DMS53 treated with DMSO at 0.1 percent for 48 hours (cell line): ENCODE results near the gene CYTH2.

Experiments
- DNase-seq: peaks from one replicate; lab custom pipeline; 2025; ENCODE audit not compliant: unreplicated experiment; lab: John Stamatoyannopoulos, UW

The CYTH2 gene

DNA sequence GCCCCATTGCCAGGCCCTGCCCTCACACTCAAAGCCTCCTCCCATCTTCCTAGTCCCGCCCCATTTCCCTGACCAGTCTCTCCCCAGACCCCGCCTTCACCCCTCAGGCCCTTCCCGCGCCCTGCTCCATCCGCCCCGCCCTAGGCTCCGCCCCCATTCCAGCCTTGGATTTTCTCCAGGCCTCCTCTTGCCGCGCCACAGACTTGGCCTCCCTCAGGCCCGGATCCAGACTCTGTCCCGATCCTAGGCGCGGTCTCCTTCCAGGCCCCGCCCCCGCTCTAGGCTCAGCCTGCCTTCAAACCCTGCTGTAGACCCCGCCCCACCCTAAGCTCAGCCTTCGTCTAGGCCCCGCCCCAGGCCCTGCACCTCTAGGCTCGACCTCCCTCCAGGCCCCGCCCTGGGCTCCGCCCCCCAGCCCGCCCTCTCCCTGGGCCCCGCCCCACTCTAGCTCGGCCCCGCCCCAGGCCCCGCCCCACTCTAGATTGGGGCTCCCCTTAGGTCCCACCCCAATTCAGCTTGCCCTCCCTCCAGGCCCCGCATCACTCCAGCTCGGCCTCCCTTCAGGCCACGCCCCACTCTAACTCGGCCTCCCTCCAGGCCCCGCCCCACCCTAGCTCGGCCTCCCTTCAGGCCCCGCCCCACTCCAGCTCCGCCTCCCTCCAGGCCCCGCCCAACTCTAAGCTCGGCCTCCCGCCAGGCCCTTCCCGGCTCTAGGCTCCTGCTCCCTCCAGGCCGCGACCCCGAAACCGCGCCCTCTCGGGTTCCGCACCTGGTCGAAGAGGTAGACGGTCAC is 24.0 kb downstream of the CYTH2 start:
- DNase-seq, result peak; percentile 92

DNA sequence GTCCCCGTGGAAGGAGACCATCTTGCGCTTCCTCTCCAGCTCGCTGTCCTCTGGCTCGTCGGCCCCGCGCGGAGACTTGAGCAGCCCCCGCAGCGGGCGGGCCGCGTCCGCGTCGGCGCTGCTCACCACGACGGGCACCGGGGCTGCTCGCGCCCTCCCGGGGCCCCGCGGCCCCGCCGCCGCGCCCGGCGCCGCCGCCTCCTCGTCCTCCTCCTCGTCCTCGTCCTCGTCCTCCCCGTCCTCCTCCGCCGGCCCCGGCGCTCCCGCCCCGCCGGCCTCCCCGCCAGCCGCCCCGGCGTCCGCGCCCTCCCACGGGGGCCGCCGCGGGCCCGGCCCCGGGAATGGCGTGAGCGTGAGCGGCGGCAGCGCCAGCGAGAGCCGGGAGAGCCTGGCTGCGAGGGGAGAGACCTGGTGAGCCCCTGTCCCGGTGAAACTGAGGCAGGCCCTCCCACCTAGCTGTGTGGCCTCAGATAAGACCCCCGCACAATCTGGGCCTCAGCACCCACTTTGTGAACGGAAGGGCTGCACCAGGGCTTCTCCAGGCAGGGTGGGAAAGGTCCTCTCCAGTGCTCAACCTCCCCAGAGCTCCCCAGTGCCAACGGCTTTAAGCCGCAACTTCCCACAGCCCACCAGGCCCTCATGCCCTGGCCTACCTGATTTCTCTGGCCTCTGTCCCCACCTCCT is 24.7 kb downstream of the CYTH2 start:
- DNase-seq, result no peak

DNA sequence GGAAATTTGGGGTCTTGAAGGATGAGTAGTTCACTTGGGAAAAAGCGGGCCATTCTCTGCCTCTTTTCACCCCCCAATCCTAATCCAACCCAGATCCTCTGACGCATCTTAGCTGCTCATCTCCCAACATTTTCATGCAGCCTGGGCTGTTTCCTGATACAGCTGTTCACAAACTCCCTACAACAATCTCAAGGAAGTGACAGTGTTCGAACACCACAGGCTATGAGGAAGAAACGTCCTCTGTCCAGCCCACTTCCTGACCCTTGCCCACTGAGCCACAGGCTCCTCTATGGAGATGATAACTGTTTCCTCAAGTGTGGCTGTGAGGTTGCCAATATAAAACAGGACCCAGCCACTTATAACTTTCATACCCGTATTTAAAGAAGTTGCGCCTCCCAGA is 26.2 kb downstream of the CYTH2 start:
- DNase-seq, result no peak

DNA sequence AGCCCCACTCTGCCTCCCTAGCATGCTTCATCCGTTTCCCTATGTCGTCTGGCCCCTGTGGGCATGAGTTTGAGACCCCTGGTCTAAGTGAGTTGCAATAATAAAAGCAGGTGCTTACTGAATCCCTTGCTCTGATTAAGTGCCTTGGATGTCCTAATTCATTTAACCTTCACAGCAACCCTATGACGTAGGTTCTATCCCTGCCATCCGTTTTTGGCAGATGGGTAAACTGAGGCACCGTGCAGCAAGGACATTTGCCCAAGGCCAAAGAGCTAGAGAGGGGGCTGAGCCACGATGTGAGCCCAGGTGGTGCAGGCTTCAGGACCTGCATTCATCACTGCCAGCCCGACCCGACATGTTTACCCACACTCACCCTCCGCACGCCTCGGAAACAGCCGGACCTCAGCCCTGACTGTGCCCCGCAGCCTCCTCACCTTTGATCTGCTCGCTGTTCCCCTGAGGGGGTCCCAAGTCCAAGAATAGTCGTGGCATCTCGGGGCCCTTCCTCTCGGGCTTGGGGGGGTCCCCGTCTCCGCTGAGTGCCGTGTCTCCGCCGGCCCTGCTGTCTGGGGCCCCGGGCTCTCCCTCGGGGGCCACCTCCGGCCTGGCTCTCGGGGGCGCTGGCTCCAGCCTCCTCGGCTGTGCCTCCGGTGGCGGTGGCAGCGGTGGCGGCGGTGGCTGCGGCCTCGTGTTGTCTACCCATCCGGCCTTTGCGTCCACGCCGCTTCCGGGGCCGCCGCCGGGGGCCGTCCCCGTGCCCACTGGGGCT is 28.0 kb downstream of the CYTH2 start:
- no peak for DNase-seq

DNA sequence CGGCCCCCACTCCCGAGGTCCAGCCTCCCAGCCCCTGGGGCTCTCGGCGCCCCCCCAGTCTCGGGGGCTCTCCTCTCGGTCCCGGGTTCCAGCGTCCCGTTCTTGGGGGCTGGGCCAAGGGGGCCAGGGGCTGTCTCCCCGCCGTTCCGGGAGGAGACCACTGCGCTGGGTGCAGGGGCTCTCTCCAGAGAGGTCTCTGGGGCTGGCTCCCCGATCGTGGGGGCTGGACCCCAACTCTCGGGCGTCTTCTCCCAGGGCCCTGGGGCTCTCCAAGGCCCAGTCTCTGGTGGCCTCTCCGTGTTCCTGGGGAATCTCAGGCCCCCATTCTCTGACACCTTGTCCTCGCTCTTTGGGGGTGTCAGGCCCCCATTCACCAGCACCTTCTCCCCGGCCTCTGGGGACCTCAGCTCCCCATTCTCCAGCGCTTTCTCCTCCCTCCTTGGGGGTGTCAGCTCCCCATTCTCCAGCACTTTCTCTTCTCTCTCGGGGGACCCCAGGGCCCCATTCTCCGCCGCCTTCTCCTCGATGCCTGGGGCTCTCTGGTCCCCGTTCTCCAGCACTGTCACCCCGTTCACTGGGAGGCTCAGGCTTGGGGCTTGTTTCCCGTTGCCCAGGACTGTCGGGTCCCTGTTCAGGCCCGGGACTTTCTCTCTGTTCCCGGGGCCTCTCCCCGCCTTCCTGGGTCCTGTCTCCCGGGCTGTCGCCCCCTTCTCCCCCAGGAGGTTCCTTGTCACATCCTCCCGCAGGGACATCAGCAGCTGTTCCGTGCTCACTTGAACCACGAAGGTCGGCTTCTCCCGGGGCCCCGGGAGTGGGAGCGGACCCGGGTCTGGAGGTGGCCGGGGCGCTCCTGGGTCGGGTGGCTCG is 28.8 kb downstream of the CYTH2 start:
- DNase-seq, result no peak

DNA sequence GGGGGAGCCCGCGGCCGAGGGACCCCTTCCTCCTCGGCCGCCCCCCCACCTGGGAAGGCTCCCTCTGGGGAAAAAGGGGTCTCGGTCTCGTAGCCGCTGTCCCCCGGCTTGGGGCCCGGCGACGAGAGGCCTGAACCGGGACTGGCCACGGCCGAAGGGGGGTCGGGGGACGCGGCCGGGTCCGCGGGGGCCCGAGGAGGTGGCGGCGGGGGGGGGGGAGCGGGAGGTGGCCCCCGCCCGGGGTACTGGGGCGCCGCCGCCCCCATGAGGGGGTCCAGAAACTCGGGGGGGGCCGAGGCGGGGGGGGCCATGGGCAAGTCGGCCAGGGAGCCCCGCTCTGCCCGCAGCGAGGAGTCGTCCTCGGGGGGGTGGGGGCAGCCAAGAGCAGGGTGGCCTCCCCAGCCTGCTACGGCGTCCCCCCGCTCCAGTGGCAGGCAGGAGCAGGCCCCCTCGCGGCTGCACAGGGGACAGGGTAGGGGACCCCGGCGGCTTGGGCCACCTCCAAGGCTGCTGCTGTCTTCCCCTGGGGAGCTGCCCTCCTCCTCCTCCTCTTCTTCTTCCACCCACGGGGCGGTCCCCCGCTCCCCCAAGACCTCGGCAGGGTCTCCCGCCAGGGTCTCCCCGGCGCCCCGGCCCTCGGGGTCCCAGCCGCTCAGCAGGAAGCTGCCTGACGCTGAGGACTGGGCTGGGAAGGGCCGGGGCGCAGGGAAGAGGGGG is 29.6 kb downstream of the CYTH2 start:
- no peak for DNase-seq

DNA sequence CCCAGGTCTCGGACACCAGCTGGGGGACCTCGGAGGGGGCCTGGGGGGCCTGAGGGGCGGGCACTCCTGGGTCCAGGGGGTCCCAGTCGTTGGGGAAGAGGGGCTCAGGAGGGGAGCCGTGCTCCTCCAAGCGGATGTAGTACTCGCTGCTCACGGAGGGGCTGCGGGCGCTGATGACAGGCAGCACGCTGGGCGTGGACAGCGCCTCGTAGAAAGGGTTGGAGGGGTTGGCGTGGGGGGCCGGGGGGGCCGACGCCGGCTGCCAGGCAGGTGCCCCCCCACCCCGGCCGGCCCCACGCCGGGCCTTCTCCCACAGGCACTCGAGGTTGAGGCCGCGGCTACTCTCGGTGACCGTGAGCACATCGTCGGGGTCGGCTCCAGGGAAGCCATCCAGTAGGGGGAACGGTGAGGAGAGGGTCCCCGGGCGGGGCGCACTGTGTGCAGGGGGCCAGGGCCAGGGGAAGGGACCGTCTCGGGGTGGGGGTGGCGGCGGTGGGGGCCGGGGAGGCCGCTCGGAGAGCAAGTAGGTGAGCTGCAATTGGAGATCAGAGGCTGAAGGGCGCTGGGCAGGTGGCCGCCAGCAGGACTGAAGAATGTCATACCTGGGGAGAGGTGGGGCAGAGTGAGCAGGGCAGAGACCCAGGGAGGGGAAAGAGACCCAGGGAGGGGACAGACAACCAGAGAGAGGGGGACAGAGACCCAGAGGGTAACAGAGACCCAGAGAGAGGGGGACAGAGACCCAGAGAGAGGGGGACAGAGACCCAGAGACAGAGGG is 30.3 kb downstream of the CYTH2 start:
- no peak for DNase-seq

DNA sequence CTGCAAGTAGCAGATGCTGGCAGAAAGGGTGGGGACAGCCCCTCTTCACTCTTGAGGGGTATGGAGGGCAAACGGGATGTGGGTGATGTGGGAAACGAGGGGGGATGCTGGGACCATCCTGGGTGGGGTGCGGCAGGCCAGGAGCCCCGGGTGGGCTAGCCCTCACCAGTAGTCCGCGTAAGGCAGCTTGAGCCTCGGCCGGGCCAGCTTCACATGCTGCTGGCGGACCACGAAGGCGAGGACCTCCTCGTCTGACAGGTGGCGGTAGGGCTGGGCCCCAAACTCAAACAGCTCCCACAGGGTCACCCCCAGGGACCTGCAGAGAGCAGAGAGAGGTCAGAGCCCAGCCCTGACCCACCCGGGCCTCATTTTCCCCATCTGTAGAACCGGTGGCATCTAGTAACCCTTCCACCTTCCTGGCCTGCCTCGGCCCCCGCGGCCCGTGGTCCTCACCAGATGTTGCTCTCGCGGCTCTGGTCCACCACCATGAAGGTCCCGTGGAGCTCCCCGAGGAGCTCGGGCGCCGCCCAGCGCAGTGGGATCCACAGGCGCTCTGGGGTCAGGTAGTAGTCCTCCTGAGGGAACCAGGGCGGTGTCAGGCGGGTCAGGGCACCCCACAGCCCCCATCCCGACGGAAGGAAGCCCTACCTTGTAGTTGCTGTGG is 31.8 kb downstream of the CYTH2 start:
- no peak for DNase-seq

DNA sequence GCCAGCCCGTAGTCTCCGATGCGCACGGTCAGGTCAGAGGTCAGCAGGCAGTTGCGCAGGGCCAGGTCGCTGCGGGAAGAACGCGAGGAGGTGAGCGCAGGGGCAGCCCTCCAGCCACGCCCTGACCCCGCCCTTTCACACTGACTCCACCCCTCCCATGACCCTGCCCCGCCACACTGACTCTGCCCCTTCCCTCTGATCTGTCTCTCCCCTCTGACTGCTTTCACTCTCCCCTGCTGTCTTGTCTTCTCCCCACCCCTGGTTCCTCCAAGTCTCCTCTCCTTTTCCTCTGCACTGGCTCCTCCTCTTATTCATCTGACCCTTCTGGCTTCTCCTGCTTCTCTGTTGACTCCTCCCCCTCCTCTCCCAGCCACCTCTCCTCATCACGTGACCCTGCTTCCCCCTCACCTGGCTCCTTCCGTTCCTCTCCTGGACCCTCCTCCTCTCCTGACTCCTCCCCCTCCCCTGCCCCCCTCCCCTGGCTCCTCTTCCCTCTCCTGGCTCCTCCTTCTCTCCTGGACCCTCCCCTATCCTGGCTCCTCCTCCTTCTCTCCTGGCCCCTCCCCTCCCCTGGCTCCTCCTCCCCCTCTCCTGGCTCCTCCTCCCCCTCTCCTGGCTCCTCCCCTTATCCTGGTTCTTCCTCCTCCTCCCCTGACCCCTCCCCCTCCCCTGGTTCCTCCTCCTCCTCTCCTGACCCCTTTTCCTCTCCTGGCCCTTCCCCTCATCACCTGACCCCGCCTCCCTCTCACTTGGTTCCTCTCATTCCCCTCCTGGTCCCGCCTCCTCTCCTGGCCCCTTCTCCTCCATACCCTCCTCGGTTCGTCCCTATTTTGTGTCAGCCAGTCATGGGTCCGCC is 32.6 kb downstream of the CYTH2 start:
- peak; percentile 93 for DNase-seq

DNA sequence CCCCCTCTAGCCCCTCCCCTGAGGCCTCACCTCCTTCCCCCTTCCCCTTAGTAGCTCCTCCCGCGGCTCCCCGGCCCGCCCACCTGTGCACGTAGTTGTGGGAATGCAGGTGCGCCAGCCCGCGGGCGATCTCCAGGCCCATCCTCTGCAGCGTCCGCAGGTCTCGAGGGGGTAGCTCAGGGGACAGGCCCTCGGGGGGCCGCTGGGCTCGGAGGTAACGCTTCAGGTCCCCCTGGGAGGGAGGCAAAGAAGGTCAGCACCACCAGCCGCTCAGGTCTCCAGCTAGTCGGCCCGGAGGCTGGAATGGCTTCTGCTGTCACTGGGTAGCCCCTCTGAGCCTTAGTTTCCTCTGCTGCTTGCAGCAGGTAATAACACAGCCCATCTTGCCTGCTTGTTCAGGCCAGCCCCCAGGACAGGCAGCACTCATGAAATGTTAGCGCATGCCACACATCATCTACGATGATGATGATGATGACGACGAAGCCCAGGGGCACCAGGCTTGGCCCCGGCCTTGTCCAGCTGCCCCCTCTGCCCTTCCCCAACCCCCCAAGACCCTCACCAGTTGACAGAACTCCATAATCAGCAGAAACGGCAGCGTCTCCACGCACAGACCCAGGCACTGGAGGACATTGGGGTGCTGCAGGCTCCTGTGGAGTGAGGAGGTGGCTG is 33.3 kb downstream of the CYTH2 start:
- no peak for DNase-seq

DNA sequence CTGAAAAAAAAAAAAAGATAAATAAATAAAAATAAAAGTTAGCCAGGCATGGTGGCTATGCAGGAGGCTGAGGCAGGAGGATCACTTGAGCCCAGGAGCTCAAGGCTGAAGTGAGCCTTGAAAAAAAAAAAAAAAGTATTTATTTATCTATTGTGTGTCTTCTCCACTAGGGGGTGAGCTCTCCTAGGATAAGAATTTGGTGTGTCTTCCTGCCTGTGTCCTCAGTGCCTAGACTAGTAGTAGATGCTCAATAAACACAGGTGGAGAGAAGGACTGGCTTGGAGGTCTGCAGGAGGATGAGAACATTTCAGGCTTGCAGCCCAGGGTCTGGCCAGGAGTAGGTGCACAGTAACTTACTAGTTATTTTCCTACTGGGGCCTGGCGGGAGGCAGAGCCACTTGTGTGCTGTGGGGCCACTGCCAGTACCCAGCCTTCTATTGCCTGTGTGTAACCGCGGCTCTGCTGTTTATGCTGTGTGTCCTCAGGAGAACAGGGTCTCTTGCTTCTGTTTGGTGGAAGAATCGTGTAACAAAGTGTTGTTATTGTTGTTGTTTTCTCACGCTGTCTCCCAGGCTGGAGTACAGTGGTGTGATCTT is 37.1 kb downstream of the CYTH2 start:
- no peak for DNase-seq

DNA sequence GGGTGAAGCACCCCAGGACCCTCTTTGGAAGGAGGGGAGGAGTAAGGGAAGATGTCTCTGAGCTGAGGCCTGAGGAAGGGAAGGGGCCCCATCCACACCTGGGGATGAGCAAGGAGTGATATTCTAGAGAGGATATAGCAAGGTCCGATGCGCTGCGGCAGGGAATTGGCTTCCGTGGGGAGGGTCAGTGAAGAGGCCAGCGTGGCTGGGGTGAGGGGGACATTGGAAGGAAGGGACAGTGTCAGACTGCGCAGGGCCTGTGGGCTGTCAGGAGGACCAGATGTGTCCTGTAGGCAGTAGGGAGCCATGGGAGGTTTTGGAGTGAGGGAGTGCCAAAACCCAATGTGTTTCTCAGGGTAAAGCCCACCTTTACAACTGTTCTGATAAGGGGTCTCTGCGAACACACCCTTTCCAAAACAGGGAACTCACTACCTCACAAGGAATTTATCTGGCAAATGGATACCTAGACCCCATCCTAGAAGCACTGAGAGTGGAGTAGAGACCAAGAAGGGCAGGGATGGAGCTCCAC is 38.8 kb downstream of the CYTH2 start:
- no peak for DNase-seq

DNA sequence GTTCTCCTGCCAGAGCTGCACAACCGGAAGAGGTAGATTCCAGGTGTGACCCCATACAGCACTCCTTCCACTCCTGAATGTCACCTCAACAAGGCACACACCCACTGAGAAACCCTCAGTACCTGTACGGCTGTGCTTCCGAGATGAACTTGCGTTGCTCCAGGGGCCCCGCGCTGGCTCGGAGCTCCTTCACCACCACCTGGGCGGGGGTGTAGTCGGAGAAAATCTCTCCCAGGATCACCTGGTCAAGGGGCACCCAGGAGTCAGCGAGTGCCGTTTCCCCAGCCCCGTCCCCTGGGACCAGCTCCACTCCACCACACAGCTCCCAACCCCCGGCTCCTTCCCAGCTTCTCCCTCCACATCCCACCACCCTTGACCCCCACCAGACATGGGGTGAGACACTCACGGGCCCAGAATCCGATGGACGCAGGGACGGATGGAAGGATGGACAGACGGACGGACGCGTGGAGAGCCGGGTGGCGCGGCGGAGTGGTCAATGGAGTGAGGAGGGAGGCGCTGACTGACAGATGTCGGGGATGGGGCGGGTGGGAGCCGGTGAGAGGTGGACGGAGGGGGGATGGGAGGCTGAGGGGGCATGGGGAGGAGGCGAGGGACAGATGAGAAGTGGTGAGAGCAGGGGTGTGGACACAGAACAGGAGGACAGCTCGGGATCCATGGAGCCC is 39.7 kb downstream of the CYTH2 start:
- no peak for DNase-seq

DNA sequence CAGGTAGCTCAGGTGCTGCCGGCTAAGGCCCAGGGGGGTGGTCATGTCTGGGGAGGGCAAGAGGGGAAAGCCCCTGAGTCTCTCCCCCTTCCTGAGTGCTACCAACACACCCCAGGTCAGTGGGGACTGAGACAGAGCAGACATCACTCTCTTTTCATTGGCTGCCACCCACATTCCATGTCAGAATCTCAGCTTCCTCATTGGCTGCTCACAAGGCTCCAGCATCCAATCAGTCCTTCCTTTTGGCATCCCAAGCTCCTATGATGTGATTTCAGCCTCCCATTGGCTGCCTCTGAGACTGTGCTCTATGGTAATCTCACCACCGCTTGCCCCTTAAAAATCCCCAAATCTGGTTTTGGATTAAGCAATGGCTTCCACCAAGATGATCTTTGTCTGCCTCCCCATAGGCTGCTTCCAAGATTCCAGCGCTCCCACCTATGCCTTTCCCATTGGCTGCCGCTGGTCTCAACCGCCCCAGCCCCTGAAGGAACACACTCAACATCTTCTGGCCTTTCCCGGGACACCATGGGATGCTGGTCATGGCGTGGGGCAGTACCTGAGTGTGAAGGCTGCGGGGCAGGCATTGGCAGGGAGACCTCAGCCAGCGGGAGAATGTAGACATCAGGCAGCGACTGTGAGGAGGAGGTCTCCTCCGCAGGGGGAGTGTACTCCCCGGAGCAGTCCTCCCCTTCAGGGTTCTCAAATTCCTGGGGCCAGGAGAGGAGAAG is 40.5 kb downstream of the CYTH2 start:
- DNase-seq, result no peak

DNA sequence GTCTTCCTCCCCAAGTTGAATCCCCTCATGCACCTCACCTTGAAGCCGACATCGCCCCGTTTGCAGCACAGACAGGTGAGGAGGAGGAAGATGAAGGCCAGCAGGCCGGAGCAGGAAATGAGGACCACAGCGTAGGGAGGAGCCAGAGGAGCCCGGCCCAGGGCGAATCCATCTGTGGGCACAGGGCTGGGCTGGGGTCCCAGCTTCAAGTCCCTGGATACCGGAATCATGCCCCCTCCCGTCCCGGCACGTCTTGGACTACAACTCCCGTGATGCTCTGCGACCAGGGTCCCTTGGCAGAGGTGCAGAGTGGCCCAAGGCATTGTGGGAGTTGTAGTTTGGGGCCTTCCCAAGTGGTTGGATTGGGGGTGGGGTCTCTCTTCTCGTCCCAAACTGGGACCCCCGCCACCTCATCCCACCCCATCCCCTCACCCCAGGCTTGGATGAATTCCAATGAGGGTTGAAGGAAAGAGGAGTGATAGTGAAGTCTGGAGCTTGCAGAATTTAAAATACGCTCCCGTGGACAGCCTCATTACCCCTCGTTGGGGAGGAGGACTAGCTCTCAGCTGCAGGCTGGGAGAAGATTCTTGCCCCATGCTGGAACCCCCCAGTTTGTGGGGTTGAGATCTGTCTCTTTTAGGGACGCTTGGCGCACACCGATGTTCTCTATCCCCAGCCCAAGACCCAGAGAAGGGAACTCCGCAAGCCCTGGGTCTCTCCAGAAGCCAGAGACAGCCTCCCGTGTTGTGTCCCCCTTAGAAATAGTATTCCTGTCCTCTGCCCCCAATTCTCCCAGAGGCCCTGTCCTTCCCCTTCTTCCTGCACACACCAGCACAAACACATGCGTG is 41.5 kb downstream of the CYTH2 start:
- DNase-seq, result peak; percentile 40
